Uterus (tissue), 2 donors: ENCODE data around the gene HNRNPA2B1.

ENCODE experiments used
- POLR2A ChIP-seq, 2 donors: fragments of 450-650 bp; IDR thresholded peaks; one replicate each; pipeline ENCODE4 v1.6.1; 2016; ENCODE audit warnings: antibody characterized with exemption in 2 of 2, mild to moderate bottlenecking in 1 of 2, moderate library complexity in 1 of 2
- TF ChIP-seq, protein P1 (sequence below), 4 experiments: fragments of 200-600 bp in 2 of 4; fragments of 450-650 bp in 2 of 4; sonication (generic) in 2 of 4; IDR thresholded peaks; one replicate each; pipeline ENCODE4 v1.5.1; 2016 to 2019; ENCODE audit warnings: antibody characterized with exemption in 4 of 4, mild to moderate bottlenecking in 2 of 4, moderate library complexity in 1 of 4

DNA sequence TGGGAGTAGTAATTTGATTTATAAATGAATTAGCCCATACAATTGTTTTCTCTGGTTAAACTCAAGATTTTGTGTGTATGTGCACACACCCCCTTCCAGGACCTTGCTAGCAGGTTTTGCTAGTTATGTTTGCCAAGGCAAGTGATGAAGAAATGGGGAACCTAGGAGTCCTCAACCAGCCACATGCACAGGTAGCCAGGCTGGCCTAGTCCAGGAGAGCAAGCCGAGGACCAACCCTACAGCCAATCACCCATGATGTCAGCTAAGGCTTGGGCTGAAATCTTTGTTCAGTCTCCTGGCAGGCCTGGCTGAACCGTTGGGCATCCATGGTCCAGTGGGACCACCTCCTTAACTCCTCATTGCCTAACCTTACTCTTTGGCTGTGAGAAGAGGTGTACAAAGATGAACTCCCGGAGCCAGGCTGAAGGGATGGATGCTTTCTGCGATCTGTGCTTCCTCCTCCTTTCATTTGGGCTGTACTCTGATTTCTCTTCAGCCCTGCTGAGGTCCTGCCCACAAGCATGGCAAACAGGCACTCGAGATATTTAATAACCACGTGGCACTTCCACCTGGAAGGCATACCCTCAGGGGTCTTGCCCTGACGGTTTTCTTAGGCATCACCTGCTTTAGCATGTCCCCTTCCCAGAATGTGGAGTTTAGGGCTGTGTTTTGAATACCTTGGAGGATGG, 22.1 kb downstream of the HNRNPA2B1 start:
- TF ChIP-seq, protein P1, sequence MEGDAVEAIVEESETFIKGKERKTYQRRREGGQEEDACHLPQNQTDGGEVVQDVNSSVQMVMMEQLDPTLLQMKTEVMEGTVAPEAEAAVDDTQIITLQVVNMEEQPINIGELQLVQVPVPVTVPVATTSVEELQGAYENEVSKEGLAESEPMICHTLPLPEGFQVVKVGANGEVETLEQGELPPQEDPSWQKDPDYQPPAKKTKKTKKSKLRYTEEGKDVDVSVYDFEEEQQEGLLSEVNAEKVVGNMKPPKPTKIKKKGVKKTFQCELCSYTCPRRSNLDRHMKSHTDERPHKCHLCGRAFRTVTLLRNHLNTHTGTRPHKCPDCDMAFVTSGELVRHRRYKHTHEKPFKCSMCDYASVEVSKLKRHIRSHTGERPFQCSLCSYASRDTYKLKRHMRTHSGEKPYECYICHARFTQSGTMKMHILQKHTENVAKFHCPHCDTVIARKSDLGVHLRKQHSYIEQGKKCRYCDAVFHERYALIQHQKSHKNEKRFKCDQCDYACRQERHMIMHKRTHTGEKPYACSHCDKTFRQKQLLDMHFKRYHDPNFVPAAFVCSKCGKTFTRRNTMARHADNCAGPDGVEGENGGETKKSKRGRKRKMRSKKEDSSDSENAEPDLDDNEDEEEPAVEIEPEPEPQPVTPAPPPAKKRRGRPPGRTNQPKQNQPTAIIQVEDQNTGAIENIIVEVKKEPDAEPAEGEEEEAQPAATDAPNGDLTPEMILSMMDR (IDR thresholded peaks at IDR 0.05) = no peak
- TF ChIP-seq POLR2A (IDR thresholded peaks at IDR 0.05) = no peak
